ENCODE results near the gene RTL10.

Gene RTL10

DNA sequence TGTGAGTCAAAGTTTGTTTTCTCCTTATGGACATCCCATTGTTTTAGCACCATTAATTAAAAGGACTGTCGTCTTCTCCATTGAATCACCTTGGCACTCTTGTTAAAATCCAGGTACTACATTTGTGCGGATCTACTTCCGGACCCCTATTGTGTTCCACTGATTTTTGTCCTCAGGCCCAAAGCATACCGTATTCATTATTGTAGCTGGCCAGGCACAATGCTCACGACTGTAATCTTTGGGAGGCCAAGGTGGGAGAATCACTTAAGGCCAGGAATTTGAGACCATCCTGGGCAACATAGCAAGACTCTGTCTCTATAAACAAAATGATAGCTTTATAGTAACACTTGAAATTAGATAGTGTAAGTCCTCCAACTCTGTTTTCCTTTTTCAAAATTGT is 8.9 kb upstream of the RTL10 start:
- DNase-seq (ENCODE audit: low read depth in 2 of 2): no peak

DNA sequence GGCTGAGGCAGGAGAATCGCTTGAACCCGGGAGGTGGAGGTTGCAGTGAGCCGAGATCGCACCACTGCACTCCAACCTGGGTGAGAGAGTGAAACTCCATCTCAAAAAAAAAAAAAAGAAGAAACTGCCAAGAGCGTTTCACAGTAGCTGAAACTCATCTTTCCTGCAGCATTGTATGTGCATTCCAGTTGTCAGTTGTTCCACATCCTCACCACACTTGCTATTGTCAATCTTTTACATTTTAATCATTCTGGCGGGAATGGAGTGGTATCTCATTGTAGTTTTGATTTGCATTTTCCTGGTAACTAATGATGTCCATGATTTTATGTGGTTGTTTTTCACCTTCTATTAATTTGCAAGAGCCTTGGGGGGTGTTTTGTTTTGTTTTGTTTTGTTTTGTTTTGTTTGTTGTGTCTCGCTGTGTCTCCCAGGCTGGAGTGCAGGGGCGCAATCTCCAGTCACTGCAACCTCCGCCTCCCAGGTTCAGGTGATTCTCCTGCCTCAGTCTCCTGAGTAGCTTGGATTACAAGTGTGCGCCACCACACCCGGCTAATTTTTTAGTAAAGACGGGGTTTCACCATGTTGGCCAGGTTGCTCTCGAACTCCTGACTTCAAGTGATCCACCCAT is 8.1 kb upstream of the RTL10 start:
- no peak for DNase-seq (ENCODE audit: low read depth in 2 of 2)

DNA sequence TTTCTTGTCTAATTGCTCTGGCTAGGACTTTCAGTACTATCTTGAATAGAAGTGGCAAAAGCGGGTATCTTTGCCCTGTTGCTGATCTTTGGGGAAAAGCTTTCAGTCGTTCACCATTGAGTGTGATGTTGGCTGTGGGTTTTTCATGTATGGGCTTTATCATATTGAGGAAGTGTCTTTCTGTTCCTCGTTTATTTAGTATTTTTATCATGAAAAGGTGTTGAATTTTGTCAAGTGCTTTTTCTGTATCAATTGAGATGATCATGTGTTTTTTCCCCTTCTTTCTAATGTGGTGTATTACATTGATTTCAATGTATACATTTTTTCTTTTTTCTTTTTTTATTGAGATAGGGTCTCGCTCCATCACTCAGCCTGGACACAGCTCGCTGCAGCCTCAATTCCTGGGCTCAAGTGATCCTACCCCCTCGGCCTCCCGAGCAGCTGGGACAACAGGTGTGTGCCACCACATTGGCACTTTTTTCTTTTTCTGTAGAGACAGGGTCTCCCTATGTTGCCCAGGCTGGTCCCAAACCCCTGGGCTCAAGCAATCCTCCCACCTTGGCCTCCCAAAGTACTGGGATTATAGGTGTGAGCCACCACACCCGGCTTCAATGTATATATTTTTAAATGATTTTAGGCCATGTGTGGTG is 5.3 kb upstream of the RTL10 start:
- no peak for DNase-seq (ENCODE audit: low read depth in 2 of 2)

DNA sequence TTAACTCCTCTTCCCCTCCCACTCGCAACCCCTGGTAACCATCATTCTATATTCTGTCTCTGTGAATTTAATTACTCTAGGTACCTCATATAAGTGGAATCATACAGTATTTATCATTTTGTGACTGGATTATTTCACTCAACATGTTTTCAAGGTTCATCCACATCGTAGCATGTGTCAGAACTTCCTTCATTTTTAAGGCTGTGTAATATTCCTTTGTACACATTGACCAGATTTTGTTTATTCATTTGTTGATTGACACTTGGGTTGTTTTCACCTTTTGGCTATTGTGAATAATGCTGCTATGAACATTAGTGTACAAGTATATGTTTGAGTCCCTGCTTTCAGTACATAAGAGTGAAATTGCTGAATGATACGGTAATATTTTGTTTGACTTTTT is 2.7 kb upstream of the RTL10 start:
- DNase-seq (ENCODE audit: low read depth in 2 of 2): no peak

DNA sequence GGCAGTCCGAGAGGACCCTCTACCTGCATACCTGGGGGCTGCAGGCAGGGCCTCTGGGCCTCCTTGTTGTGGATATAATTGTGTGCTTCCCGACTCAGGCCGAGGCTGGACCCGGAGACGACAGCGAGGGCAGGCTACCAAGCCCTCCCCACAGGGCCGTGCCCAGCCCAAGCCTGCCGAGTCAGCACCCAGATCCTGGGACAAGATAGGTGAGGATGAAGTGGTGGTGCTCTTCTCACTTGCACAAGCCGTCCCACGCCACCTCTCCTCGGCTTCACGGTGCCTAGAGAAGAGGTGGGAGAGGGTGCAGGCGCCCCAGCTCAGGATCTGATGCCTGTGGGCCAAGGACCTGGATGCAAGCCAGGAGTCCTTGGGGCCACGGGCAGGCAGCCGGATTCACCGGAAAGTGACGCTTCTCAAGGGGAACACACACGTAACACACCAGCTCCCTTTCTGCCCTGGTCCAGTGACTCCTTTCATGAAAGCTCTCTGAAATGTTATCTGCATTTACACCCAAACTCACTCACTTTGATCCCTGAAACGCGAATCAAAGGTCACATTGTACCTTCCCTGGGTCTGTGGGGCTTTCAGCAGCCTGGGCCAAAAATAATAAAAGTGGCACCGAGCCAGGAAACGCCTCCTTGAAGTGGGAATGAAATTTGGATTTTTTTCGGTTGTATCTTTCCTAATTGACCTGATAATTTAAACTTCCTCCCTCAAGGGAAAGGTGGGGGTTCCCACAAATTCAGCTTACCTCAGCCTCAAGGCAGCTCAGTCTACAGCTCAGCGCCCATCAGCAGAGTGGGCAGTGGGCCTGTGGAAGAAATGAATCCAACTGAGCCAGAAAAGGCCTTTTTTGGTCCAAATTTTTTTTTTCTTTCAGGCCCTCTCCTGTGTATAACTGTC is 1.1 kb upstream of the RTL10 start:
- peak; percentile 38 to 57 for DNase-seq (ENCODE audit: low read depth in 2 of 2)

DNA sequence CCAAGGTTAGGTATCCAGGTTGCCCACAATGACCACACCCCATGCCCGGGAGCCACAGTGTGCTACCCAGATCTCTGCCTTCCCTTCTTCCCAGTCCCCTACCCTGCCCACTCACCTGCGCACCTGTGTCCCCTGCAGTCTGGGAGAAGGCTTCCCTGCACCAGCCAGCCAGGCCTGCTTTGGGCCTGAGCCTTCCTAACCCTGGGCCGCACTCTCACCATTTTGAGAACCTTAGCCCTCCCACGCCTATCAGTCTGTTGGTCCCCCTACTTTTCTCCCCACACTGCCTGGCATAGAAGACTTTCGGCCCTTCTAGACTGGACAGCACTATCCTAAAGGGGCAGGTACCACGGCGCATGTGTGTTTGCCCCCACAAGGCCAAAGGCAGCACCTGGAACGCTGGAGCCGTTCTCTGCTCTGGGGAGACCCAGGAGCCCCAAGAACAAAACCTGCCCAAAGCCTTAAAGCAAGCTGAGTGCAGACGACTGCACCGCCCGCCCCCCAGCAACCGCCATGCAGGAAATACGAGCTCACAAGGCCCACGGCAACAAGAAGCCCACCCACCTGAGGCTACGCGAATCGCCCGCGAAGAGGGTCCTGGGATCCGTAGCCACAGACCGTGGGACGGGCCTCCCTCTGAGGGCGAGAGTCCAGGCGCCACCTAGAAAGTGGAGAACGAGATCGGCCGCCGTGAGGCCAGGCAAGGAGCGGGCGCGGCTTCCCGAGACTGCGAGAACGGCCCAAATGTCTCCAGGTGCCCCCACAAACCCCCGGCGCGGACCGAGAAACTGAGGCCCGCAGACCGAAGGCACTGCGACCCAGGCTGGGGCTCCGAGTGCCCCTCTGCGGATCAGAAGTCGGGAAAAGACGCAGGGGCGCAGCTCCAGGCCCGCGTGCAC is 546 bp downstream of the RTL10 start:
- DNase-seq (ENCODE audit: low read depth in 2 of 2): no peak

DNA sequence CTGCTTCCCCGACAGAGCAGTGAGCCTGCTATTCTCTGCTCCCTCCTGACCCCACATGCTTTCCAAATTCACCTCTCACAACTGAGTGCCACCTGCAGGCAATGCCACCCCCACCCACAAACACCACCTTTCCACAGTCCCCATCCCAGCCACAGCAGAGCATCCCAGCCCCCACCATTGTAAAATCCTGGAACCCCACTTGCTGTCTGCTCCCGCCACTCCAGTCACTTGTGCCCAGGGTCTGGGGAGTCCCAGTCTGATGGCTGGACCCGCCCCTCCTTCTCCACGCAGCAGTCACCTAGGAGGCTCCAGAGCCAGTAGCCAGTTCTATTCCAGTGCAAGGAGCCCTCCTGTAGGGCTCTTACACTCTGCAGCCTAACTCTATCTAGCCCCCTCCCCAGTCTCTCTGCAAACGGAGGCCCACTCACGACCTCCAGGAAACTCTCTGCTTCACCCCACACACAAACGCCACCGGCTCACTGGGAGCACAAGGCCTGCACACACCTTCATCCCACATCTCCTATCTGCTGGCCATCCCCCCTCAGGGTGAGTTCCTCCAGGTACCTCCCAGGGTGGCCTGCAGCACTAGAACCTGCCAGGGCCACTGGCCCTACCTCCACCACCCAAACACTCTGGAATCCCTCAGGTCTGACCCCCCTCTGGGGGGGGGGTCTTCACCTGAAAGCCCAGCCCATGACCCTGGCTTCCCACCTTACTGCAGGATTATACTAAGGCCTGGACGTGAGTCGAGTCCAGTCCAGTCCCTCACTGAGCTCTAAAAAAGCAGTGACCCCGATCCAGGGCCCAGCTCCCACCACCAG is 1.4 kb downstream of the RTL10 start:
- DNase-seq (ENCODE audit: low read depth in 2 of 2): no peak

DNA sequence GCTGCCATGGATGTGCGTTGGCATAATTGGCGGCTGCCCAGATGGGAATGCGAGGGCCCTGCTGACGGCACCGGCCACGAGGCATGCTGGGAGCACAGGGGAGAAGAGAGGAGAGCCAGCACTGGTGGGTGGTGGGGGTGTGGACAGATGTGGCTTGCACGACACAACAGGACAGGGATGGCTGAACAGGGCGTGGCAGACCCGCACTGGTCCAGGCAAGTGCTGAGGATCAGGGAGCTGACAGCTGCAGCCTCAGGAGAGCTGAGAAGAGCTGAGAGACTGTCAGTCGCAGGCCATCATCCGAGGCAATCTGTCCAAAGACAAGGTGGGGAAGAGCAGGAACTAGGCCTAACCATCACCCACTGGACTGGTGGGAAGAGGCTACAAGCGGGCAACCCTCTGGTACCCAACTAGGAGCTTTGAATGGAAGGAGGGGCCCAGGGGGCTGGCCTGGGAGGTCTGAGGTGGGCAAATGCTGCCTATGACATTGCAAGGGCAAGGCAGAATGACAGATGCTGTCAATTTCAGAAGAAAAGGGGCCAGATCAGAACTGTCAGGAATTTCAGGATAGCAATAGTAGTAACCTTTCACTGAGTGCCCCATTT is 2.4 kb downstream of the RTL10 start:
- DNase-seq (ENCODE audit: low read depth in 2 of 2): no peak

DNA sequence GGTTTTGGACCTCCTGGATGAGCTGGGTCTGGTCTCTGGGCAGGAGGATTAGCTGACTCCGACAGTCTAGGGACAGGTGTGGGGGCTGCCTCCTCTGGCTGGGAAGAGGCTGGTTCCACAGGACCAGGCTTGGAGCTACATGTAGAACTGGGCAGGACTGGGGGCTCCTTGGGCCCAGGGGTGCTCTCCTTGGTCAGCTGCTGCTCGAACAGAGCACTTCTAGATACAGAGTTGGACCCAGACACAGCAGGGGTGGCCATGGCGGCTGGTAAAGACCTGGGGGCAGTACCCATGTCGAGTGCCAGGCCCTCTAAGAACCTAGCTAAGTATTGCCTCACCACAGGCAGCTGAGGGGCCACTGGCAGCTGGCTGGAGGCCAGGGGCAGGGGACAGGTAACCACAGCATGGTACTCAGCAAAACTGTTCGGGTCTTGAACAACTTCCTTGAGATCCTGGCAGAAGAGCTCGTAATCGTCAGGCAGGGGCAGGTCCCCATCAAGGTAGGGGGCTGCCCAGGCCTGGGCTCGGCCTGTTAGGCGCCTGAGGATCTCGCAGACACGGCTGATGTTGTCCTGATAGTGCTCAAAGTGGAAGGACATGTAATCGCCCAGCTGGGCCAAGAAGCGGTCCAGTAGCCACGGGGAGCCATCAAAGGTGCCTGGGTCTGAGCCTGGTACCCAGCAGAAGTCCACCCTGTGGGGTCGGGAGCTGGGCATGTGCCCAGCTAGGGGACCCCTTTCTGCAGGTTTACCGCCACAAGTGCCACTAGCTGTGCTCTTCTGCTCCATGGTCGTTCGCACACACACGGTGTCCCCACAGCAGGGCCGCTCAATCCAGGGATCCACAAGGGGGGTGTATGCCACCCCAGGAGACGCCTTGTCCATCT is 3.1 kb downstream of the RTL10 start:
- no peak for DNase-seq (ENCODE audit: low read depth in 2 of 2)

DNA sequence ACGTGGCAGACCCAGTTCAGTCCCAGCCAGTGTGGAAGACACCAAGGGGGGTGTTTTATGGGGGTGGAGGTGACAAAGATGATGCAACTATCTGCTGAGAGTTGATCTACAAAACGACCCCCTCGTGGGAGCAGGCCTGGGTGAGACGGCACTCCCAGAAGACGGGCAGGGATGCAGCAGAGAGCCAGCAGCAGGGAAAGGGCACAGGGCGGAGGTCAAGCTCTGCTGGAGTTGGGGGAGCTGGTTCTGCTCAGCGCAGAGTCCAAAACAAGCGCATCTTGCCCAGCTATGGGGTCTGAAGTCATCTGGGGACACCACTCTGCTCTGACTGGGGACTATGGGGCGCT is 3.9 kb downstream of the RTL10 start:
- DNase-seq (ENCODE audit: low read depth in 2 of 2): no peak

DNA sequence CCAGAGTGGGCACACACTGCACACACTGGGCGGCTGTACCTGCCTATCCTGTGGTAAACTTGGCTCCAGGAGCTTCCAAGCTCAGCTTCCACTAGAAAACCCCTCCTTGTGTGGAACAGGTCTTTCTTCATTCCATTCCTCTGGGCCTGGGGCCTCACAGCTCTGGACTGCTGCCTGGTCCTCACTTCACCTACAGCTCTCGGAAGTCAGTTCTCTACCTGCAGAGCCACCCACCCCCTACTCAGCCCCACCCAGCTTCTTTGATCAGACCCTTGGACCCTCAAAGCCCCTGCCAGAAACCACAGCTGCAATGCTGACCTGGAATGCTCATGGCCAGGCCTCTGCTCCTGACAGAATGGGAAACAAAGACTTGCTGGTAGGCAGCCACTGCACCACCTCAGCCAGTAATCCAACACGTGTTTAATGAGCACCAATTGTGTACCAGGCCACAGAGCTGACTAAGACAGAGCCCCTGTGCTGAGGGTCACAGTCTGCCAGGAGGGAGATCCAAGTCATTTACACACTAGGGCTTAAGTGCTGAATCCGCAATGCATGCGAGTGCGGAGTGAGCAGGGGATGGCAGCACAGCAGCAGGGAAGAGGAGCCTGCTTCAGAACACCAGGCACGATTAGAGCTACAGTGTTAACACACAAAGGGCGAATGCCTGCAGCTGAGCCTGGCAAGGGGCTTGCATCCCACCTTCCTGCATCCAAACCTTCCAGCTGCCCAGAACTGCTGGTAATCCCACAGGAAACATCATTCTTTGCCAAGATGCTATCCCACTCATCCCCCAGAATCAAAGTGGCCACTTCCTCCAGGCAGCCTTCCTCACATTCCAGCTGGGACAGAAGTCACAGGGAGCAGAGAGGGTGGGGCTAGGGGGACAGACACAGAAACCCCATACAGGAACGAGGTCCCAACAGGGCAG is 4.6 kb downstream of the RTL10 start:
- DNase-seq (ENCODE audit: low read depth in 2 of 2): no peak

DNA sequence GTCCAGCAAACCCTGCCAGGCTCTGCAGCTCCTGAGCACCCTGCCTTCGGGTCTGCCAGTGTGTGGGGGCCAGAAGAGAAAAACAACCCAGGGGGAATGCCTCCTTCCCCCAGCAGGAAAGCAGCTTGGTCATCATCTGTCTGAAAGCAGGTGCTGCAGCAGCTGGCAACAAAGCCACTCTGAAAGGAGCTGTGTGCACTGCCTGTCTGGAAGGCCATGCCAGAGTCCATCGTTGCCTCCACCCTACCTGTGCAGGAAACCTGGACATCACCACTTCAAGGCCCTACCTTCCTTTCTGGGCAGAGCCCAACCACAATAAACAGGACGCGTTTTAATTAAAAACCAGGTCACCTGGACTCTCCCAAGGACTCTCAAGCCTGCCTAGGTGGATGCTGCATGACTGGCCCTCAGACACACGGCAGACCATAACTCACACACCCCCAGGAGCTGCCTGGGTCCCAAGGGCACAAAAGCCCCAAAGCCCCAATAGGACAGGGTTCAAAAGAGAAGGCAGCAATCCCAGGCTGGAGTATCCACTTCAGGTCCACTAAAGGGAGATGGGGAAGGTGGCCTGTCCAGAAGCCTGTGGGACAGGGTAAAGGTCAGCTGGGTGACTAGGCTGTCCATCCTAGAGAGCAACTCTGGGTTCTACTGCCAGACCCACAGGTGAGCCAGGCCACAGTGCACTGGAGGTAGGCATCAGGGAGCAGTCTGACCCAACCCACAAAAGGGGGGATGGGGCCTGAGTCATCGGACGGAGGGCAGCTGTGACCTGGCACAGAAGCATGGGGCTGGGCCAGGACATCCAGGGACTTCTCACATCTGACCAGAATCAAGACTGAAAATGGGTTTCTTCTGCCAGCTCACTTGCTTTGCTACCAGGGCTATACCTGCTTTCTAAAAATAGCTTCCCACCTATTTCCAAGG is 6.1 kb downstream of the RTL10 start:
- no peak for DNase-seq (ENCODE audit: low read depth in 2 of 2)

DNA sequence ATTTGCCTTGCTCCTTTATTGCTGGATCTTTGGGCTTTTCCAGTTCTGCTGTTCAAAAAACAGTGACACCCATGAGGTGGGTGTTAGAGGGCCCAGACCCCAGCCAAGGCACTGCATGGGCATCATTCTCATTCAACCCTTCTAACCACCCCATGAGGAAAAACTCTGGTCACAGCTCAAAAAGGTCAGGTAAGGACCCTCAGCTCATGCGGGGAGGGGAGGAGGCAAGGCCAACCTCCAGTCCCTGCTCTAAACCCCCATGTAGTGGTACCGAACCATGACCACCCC is 7.4 kb downstream of the RTL10 start:
- no peak for DNase-seq (ENCODE audit: low read depth in 2 of 2)

DNA sequence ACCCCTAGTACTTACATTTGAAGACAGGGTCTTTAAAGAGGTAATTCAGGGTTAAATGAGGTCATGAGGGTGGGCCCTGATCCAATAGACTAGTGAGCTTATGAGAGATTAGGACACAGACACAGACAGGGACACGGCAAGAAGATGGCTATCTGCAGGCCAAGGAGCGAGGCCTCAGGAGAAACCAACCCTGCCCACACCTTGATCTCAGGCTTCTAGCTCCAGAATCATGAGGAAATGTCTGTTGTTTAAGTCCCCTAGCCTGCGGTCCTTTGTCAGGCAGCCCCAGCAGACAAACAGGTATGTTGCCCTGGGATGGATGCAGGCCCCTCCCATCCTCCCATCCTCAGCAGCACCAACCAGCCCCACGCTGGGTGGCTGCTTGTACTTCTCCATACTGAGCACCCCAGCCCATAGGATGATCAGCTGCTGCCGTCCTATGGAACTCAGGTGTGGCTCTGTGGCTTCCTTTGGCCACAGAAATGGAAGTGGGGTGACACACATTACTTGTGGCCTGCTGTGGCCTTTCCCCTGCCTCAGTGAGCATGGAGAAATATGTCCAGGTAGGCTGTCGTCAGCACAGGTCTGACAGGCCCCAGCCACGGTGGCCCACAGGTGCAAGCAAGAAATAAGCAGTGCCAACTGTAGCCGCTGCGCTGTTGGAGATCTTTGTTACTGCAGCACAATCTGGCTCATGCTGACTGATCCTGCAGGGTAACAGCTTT is 7.9 kb downstream of the RTL10 start:
- no peak for DNase-seq (ENCODE audit: low read depth in 2 of 2)

DNA sequence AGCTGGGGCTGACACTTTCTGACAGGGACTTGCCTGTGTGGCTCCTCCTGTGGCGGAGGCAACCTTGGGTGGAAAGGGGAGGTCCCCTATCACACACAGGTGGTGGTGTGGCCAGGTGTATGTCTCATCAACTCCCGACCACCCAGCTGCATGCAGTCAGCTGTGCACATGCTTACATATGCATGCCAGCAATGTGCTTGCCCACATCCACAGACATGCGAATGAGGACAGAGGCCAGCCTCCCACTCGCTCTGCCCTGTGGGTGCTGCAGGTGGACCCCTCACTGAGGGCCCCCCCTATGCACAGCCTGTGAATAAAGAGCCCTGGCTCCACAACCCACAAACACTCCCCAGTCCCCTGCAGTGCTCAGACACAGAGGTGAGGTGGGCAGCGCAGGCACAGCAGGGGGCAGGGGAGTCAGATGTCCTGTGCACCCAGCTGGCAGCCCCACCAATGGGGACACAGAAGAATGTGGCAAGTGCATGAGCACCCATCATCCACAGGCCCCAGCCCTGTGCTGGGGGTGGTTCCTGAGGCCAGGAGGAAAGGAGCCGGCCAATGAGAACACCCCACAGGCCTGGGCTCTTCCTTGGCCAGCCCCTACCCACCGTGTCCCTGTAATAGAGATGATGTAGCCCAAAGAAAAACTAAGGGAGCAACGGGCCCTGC is 9.5 kb downstream of the RTL10 start:
- no peak for DNase-seq (ENCODE audit: low read depth in 2 of 2)

DNA sequence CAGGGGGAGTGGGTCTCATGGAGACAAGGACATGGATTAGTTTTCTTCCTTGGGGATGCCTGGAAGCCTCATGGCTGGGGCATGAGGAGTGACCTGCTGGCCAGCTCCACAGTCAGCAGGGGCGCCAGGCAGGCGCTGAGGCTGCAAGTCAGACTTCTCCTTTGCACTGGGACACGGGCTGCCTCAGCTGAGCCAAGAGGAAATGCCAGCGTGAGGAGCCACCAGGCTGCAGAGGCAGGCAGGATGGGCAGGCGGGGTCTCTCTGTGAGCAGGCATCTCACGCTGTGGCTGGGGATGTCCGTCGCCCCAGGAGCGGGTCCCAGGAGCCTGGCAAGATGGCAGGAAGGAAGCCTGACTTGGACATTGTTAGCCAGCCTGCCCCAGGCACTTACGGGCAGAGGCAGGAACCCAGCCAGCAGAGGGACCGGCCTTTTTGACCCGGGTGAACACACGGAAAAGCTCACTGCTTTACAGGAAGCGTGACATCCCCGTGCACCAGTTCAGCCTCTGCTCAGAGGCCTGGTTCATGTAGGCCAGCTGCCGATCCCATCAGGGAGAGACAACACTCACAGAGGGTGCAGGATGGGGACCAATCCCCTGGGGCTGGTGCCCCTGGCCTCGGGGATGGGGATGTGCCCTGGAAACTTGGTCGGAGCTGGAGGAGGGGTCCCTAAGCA is 10.2 kb downstream of the RTL10 start:
- no peak for DNase-seq (ENCODE audit: low read depth in 2 of 2)

All from stimulated activated CD8-positive, alpha-beta memory T cell treated with anti-CD3 and anti-CD28 coated beads, Interleukin-2, amount 100 ng/mL, for 48 hours (primary cell).